Sigmoid colon (tissue), 7 donors: ENCODE data around the gene MFAP4. TPM values are rescaled to one million over a fixed set of nuclear protein-coding genes. Genes with fewer than 3 reads are reported as not detected.
A peak's percentile ranks its signal among the peaks of the same experiment; 100 is the strongest.

Source experiments
- DNase-seq: peaks from one replicate; pipeline ENCODE4 v3.0.0-alpha.2; 2019
- H3K27ac ChIP-seq, 4 donors: fragments of 200-600 bp; sonication (generic); one replicate each; pipeline ENCODE4 v1.5.1; 2016 to 2019; ENCODE audit warnings: mild to moderate bottlenecking in 1 of 4
- H3K27me3 ChIP-seq, 3 donors: fragments of 200-600 bp; sonication (generic); one replicate each; pipeline ENCODE4 v1.5.1; 2019; ENCODE audit warnings: mild to moderate bottlenecking in 1 of 3
- H3K36me3 ChIP-seq, 4 donors: fragments of 200-600 bp; sonication (generic); one replicate each; pipeline ENCODE4 v1.5.1; 2016 to 2019
- H3K4me1 ChIP-seq, 4 donors: fragments of 200-600 bp; sonication (generic); one replicate each; pipeline ENCODE4 v1.5.1; 2017 to 2019
- H3K4me3 ChIP-seq, 4 donors: fragments of 200-600 bp; sonication (generic); one replicate each; pipeline ENCODE4 v1.5.1; 2017 to 2019; ENCODE audit warnings: mild to moderate bottlenecking in 2 of 4, moderate library complexity in 1 of 4
- H3K9me3 ChIP-seq, 4 donors: fragments of 200-600 bp in 3 of 4; sonication (generic) in 3 of 4; one replicate each; pipeline versions ENCODE4 v1.5.1 to v1.6.1; 2013 to 2019
- CTCF ChIP-seq, 4 experiments: fragments of 450-650 bp in 3 of 4; fragments of 200-600 bp in 1 of 4; IDR thresholded peaks; one replicate each; pipeline ENCODE4 v1.5.1; 2016 to 2019; ENCODE audit warnings: antibody characterized with exemption in 4 of 4, mild to moderate bottlenecking in 3 of 4, moderate library complexity in 2 of 4
- EP300 ChIP-seq, 4 donors: sonication (generic); formaldehyde crosslinking; IDR thresholded peaks; one replicate each; pipeline ENCODE4 v1.6.1; 2017; ENCODE audit warnings: antibody characterized with exemption in 4 of 4
- POLR2A ChIP-seq, 2 donors: fragments of 450-650 bp; IDR thresholded peaks; one replicate each; pipeline ENCODE4 v1.6.1; 2016; ENCODE audit warnings: antibody characterized with exemption in 2 of 2, mild to moderate bottlenecking in 2 of 2, moderate library complexity in 2 of 2
- POLR2AphosphoS5 ChIP-seq, 4 donors: sonication (generic); formaldehyde crosslinking; IDR thresholded peaks; one replicate each; pipeline ENCODE4 v1.6.1; 2017; ENCODE audit warnings: antibody characterized with exemption in 4 of 4
- WGBS, 2 donors: extraction: QIAGEN DNeasy Blood & Tissue Kit; methylation state at CpG; one replicate each; pipeline ENCODE4 v1.1.7; 2013; 5-methylcytosine and 5-hydroxymethylcytosine counted together
- intact Hi-C: fragments of 100-400 bp; cut with DNase I; formaldehyde crosslinking; loops from one replicate; pipeline ENCODE4 v1.15.1; 2023
- polyA plus RNA-seq, 3 donors: library from polyadenylated mRNA; stranded (reverse); fragments of 200-250 nt; gene quantifications; one replicate each; pipeline ENCODE4 v1.2.3, GENCODE V29; 2013
- total RNA-seq, 4 donors: library from RNA; depleted of rRNA; stranded (reverse); fragments of >200 nt; gene quantifications; one replicate each; pipeline ENCODE4 v1.1.0, GENCODE V29; 2016
- donor health status: healthy with polysubstance abuse.
- donor health status: Bipolar disorder and iron deficiency.
- donor health status: healthy.

MFAP4 gene
- total and polyA plus RNA-seq, 7 donors = 9.9 to 324 (median 189) TPM

- no peak for TF ChIP-seq CTCF (IDR thresholded peaks at IDR 0.05)
- TF ChIP-seq POLR2AphosphoS5 (IDR thresholded peaks at IDR 0.05) = no peak
- TF ChIP-seq POLR2A (IDR thresholded peaks at IDR 0.05) = no peak
- no peak for TF ChIP-seq EP300 (IDR thresholded peaks at IDR 0.05)
- DNase-seq = peak; percentile 44
- H3K27ac ChIP-seq = no peak overlapping the region
- H3K4me1 ChIP-seq = peaks cover 0 to 16% (median 13%) of the 10 kb centered on the region in 4 donors
- H3K9me3 ChIP-seq = no peaks in the 10 kb centered on the region
- no peaks in the 10 kb centered on the region for H3K36me3 ChIP-seq
- no peaks in the 10 kb centered on the region for H3K27me3 ChIP-seq
- intact Hi-C loops = no loop called here
- no peak overlapping the region for H3K4me3 ChIP-seq
- 90 to 94% methylated on average over 5 of the region's 5 CpGs for WGBS, 2 donors
Measured at GRCh38 chr17:19366637-19366972, 20.4 kb downstream of the MFAP4 start.

GRCh38 chr17:19365833-19366636 lies 21.0 kb downstream of the MFAP4 start:
- Histone ChIP-seq H3K36me3 (no peaks in the 10 kb centered on the region), H3K27ac (no peak overlapping the region), H3K4me3 (no peak overlapping the region), H3K9me3 (no peaks in the 10 kb centered on the region), H3K27me3 (no peaks in the 10 kb centered on the region), H3K4me1 (peaks cover 0 to 20% (median 17%) of the 10 kb centered on the region in 4 donors)
- DNase-seq = peak; percentile 40
- no peak for TF ChIP-seq CTCF (IDR thresholded peaks at IDR 0.05)
- TF ChIP-seq POLR2AphosphoS5 (IDR thresholded peaks at IDR 0.05) = no peak
- TF ChIP-seq EP300 (IDR thresholded peaks at IDR 0.05) = no peak
- no peak for TF ChIP-seq POLR2A (IDR thresholded peaks at IDR 0.05)
- WGBS, 2 donors = 86 to 90% methylated on average over 9 of the region's 9 CpGs
- intact Hi-C loops = no loop called here

- H3K4me1 ChIP-seq = peaks cover 0 to 20% (median 17%) of the 10 kb centered on the region in 4 donors
- H3K36me3 ChIP-seq = no peaks in the 10 kb centered on the region
- H3K27ac ChIP-seq = no peak overlapping the region
- DNase-seq = no peak
- TF ChIP-seq EP300 (IDR thresholded peaks at IDR 0.05) = no peak
- TF ChIP-seq POLR2AphosphoS5 (IDR thresholded peaks at IDR 0.05) = no peak
- no peak for TF ChIP-seq CTCF (IDR thresholded peaks at IDR 0.05)
- no peak for TF ChIP-seq POLR2A (IDR thresholded peaks at IDR 0.05)
- H3K4me3 ChIP-seq = no peak overlapping the region
- H3K27me3 ChIP-seq = no peaks in the 10 kb centered on the region
- 92% methylated on average over 4 of the region's 4 CpGs for WGBS, 2 donors
- intact Hi-C loops = no loop called here
- no peaks in the 10 kb centered on the region for H3K9me3 ChIP-seq
Measured at GRCh38 chr17:19365499-19365817, 21.5 kb downstream of the MFAP4 start.

- no peaks in the 10 kb centered on the region for H3K36me3 ChIP-seq
- no peaks in the 10 kb centered on the region for H3K9me3 ChIP-seq
- 85 to 88% methylated on average over 14 of the region's 14 CpGs for WGBS, 2 donors
- no peak overlapping the region for H3K4me3 ChIP-seq
- H3K27ac ChIP-seq = no peak overlapping the region
- H3K27me3 ChIP-seq = no peaks in the 10 kb centered on the region
- TF ChIP-seq EP300 (IDR thresholded peaks at IDR 0.05) (no peak), POLR2A (IDR thresholded peaks at IDR 0.05) (no peak), CTCF (IDR thresholded peaks at IDR 0.05) (no peak), POLR2AphosphoS5 (IDR thresholded peaks at IDR 0.05) (no peak)
- DNase-seq = peak; percentile 58
- intact Hi-C loops = loop anchor here (5.0 kb wide), 2 partner anchors 47 to 397 kb away; partner anchors contain the start of gene RNF112
- H3K4me1 ChIP-seq = peaks cover 0 to 20% (median 17%) of the 10 kb centered on the region in 4 donors
Measured at GRCh38 chr17:19364699-19365498, 22.1 kb downstream of the MFAP4 start.
